HCT116 (cell line): ENCODE data around the gene AKT3. TPM values are rescaled to one million over a fixed set of nuclear protein-coding genes. Genes with fewer than 3 reads are reported as not detected.

Source experiments
- ATAC-seq: fragments of 200-7000 bp; cut with Tn5 transposase; 2 replicates; pipeline ENCODE4 v1.9.1; 2020; ENCODE audit warnings: mild to moderate bottlenecking, moderate library complexity
- BruUV-seq: library from RNA; stranded (reverse); fragments of 400-500 nt; replicated peaks from 2 replicates; lab custom pipeline; 2021; lab: Mats Ljungman, UMichigan
- CTCF ChIA-PET: fragments of 300-600 bp; sonication (Branson Sonifier 250); formaldehyde crosslinking; loops from one replicate; lab custom pipeline; 2021; ENCODE audit warnings: antibody characterized with exemption; lab: Charles Lee
- POLR2A ChIA-PET: fragments of 300-600, 350-600 bp; sonication (Branson Sonifier 250); formaldehyde crosslinking; loops from one replicate; lab custom pipeline; 2021; ENCODE audit warnings: antibody characterized with exemption; lab: Charles Lee
- RAD21 ChIA-PET, 2 experiments: fragments of 300-600 bp; sonication (Branson Sonifier 250); formaldehyde crosslinking; loops; one replicate each; lab custom pipeline; 2023; ENCODE audit warnings: low total read pairs in 2 of 2; ENCODE audit not compliant: uncharacterized antibody in 2 of 2, unreplicated experiment in 2 of 2, low non-redundant PET in 1 of 2; lab: Charles Lee
- DNase-seq: peaks from one replicate; pipeline ENCODE4 v3.0.0-alpha.2; 2010; ENCODE audit warnings: low read depth, low spot score
- H2AFZ ChIP-seq: fragments of 200-600 bp; shearing (Covaris generic), sonication (generic); 2 replicates; pipeline ENCODE4 v1.6.1; 2017; ENCODE audit warnings: low read depth, mixed run types, mixed read lengths, antibody characterized with exemption, low read length; ENCODE audit not compliant: poor library complexity, severe bottlenecking
- H3K27ac ChIP-seq: 2 replicates; pipeline ENCODE4 v1.5.1; 2012; ENCODE audit warnings: low read depth, low read length
- H3K27me3 ChIP-seq: fragments of 200-600 bp; sonication (generic); 2 replicates; pipeline ENCODE4 v1.6.1; 2016; ENCODE audit warnings: mixed run types, low read length, mixed read lengths; ENCODE audit not compliant: insufficient read depth
- H3K36me3 ChIP-seq, 2 experiments: fragments of 200-500 bp in 1 of 2; fragments of 200-600 bp in 1 of 2; sonication (Bioruptor generic) in 1 of 2; sonication (generic) in 1 of 2; 2 replicates each; pipeline versions ENCODE4 v1.5.1 to v1.6.1; 2014 to 2016; ENCODE audit warnings: low read length in 2 of 2, inconsistent platforms in 1 of 2, mixed read lengths in 1 of 2, mixed run types in 1 of 2; ENCODE audit not compliant: insufficient read depth in 2 of 2, control insufficient read depth in 1 of 2
- H3K4me1 ChIP-seq, 2 experiments: fragments of 200-600 bp in 1 of 2; sonication (generic) in 1 of 2; 2 replicates each; pipeline versions ENCODE4 v1.5.1 to v1.6.1; 2012 to 2017; ENCODE audit warnings: low read length in 2 of 2, inconsistent platforms in 1 of 2, mild to moderate bottlenecking in 1 of 2, mixed read lengths in 1 of 2, mixed run types in 1 of 2, moderate library complexity in 1 of 2; ENCODE audit not compliant: insufficient read depth in 2 of 2, control insufficient read depth in 1 of 2
- H3K4me2 ChIP-seq: fragments of 200-600 bp; sonication (generic); 2 replicates; pipeline ENCODE4 v1.6.1; 2017; ENCODE audit warnings: mixed run types, low read length, mixed read lengths
- H3K4me3 ChIP-seq, 2 experiments: fragments of 200-600 bp in 1 of 2; sonication (generic) in 1 of 2; replicated peaks in 1 of 2; 2 replicates each; pipeline ENCODE4 v1.5.1; 2011 to 2016; ENCODE audit warnings: low read length in 2 of 2, control low read depth in 1 of 2, low read depth in 1 of 2, mild to moderate bottlenecking in 1 of 2, mixed read lengths in 1 of 2, mixed run types in 1 of 2
- H3K79me2 ChIP-seq: fragments of 200-600 bp; sonication (generic); 2 replicates; pipeline ENCODE4 v1.6.1; 2017; ENCODE audit warnings: mild to moderate bottlenecking, mixed run types, low read length, moderate library complexity, mixed read lengths; ENCODE audit not compliant: insufficient read depth
- H3K9ac ChIP-seq: fragments of 200-600 bp; sonication (generic); 2 replicates; pipeline ENCODE4 v1.6.1; 2016; ENCODE audit warnings: low read length, mixed read lengths
- H3K9me2 ChIP-seq: fragments of 200-600 bp; sonication (generic), shearing (Covaris generic); 2 replicates; pipeline ENCODE4 v1.6.1; 2017; ENCODE audit warnings: mixed run types, mild to moderate bottlenecking, moderate library complexity; ENCODE audit not compliant: insufficient read depth
- H3K9me3 ChIP-seq, 2 experiments: fragments of 200-500 bp in 1 of 2; fragments of 200-600 bp in 1 of 2; sonication (Bioruptor generic) in 1 of 2; sonication (generic) in 1 of 2; 2 replicates each; pipeline ENCODE4 v1.6.1; 2014 to 2017; ENCODE audit warnings: low read length in 2 of 2, mixed read lengths in 2 of 2, inconsistent platforms in 1 of 2, low read depth in 1 of 2, mild to moderate bottlenecking in 1 of 2, mixed run types in 1 of 2, moderate library complexity in 1 of 2; ENCODE audit not compliant: control insufficient read depth in 1 of 2, insufficient read depth in 1 of 2
- H4K20me1 ChIP-seq: fragments of 200-600 bp; sonication (generic), shearing (Covaris generic); 2 replicates; pipeline ENCODE4 v1.6.1; 2017; ENCODE audit warnings: mixed run types, mild to moderate bottlenecking, moderate library complexity; ENCODE audit not compliant: insufficient read depth
- ATF3 ChIP-seq: IDR thresholded peaks from 2 replicates; pipeline ENCODE4 v1.6.1; 2012
- CEBPB ChIP-seq: IDR thresholded peaks from 2 replicates; pipeline ENCODE4 v1.6.1; 2012; ENCODE audit warnings: low read depth
- POLR2AphosphoS5 ChIP-seq: IDR thresholded peaks from 2 replicates; pipeline ENCODE4 v1.6.1; 2011; ENCODE audit warnings: mild to moderate bottlenecking, low read depth, low read length, moderate library complexity
- SIN3A ChIP-seq: IDR thresholded peaks from 2 replicates; pipeline ENCODE4 v1.6.1; 2012; ENCODE audit warnings: low read depth
- SRF ChIP-seq: IDR thresholded peaks from 2 replicates; pipeline ENCODE4 v1.6.1; 2012; ENCODE audit warnings: low read depth
- intact Hi-C: fragments of 100-400 bp; cut with micrococcal nuclease; formaldehyde crosslinking; loops from 2 replicates; pipeline ENCODE4 v1.10.0; 2022
- total RNA-seq: library from RNA; stranded (reverse); gene quantifications from one replicate; pipeline ENCODE4 v1.2.1, GENCODE V29; 2021; ENCODE audit not compliant: unreplicated experiment
- TF ChIP-seq, protein P1 (sequence below), 3 experiments: fragments of 200-600 bp in 1 of 3; sonication (generic) in 1 of 3; IDR thresholded peaks in 2 of 3; conservative IDR thresholded peaks in 1 of 3; 2 replicates each; pipeline ENCODE4 v1.5.1; 2012 to 2017; ENCODE audit warnings: low read depth in 2 of 3, low read length in 2 of 3, antibody characterized with exemption in 1 of 3, borderline replicate concordance in 1 of 3, control low read depth in 1 of 3, mild to moderate bottlenecking in 1 of 3, mixed read lengths in 1 of 3, mixed run types in 1 of 3, moderate library complexity in 1 of 3; ENCODE audit not compliant: insufficient read depth in 1 of 3

AKT3 gene
- total RNA-seq, 1 experiment from 2014 or later: 0.49 TPM

- no peak for ATAC-seq
- no peaks in the 10 kb centered on the region for H4K20me1 ChIP-seq
- RAD21 ChIA-PET: no interaction called here
- no peak overlapping the region for H2AFZ ChIP-seq
- no peaks in the 10 kb centered on the region for H3K36me3 ChIP-seq
- POLR2A ChIA-PET: no interaction called here
- H3K79me2 ChIP-seq: no peaks in the 10 kb centered on the region
- H3K9me3 ChIP-seq: no peaks in the 10 kb centered on the region
- intact Hi-C loops: no loop called here
- no peak overlapping the region for H3K27ac ChIP-seq
- peaks cover 26% of the 10 kb centered on the region for H3K27me3 ChIP-seq
- DNase-seq: no peak
- CTCF ChIA-PET: no interaction called here
- no peak overlapping the region for H3K9ac ChIP-seq
- H3K9me2 ChIP-seq: no peaks in the 10 kb centered on the region
- H3K4me2 ChIP-seq: no peak overlapping the region
- no peaks in the 10 kb centered on the region for H3K4me1 ChIP-seq
- no peak overlapping the region for H3K4me3 ChIP-seq
- TF ChIP-seq, protein P1, sequence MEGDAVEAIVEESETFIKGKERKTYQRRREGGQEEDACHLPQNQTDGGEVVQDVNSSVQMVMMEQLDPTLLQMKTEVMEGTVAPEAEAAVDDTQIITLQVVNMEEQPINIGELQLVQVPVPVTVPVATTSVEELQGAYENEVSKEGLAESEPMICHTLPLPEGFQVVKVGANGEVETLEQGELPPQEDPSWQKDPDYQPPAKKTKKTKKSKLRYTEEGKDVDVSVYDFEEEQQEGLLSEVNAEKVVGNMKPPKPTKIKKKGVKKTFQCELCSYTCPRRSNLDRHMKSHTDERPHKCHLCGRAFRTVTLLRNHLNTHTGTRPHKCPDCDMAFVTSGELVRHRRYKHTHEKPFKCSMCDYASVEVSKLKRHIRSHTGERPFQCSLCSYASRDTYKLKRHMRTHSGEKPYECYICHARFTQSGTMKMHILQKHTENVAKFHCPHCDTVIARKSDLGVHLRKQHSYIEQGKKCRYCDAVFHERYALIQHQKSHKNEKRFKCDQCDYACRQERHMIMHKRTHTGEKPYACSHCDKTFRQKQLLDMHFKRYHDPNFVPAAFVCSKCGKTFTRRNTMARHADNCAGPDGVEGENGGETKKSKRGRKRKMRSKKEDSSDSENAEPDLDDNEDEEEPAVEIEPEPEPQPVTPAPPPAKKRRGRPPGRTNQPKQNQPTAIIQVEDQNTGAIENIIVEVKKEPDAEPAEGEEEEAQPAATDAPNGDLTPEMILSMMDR (IDR thresholded peaks at IDR 0.05 in 2 of 3, conservative IDR thresholded peaks at IDR 0.05 in 1 of 3; ENCODE audit: borderline replicate concordance in 1 of 3, insufficient read depth in 1 of 3, low read depth in 2 of 3, low read length in 2 of 3): no peak
- no TSS peak for BruUV-seq
Measured at GRCh38 chr1:243756529-243756928, 93.5 kb downstream of the AKT3 start.

GRCh38 chr1:243754348-243754747 is 95.7 kb downstream of the AKT3 start:
- DNase-seq (no peak), ATAC-seq (no peak)
- intact Hi-C loops: no loop called here
- H3K4me1 ChIP-seq: no peaks in the 10 kb centered on the region
- H3K4me2 ChIP-seq: no peak overlapping the region
- H3K9me2 ChIP-seq: no peaks in the 10 kb centered on the region
- no peak overlapping the region for H2AFZ ChIP-seq
- H3K27ac ChIP-seq: no peak overlapping the region
- no peak overlapping the region for H3K4me3 ChIP-seq
- CTCF ChIA-PET: no interaction called here
- H3K79me2 ChIP-seq: no peaks in the 10 kb centered on the region
- H3K27me3 ChIP-seq: peaks cover 21% of the 10 kb centered on the region; the same call in 1 of the 2 replicates
- no peaks in the 10 kb centered on the region for H3K36me3 ChIP-seq
- H3K9me3 ChIP-seq: no peaks in the 10 kb centered on the region
- RAD21 ChIA-PET: no interaction called here
- POLR2A ChIA-PET: no interaction called here
- no peaks in the 10 kb centered on the region for H4K20me1 ChIP-seq
- no TSS peak for BruUV-seq
- no peak overlapping the region for H3K9ac ChIP-seq
- no peak for TF ChIP-seq SIN3A
- TF ChIP-seq SRF: no peak
- TF ChIP-seq ATF3: no peak
- TF ChIP-seq POLR2AphosphoS5: no peak
- TF ChIP-seq CEBPB: no peak
